ENCODE measurements around the gene CORO7.

Gene CORO7

DNA sequence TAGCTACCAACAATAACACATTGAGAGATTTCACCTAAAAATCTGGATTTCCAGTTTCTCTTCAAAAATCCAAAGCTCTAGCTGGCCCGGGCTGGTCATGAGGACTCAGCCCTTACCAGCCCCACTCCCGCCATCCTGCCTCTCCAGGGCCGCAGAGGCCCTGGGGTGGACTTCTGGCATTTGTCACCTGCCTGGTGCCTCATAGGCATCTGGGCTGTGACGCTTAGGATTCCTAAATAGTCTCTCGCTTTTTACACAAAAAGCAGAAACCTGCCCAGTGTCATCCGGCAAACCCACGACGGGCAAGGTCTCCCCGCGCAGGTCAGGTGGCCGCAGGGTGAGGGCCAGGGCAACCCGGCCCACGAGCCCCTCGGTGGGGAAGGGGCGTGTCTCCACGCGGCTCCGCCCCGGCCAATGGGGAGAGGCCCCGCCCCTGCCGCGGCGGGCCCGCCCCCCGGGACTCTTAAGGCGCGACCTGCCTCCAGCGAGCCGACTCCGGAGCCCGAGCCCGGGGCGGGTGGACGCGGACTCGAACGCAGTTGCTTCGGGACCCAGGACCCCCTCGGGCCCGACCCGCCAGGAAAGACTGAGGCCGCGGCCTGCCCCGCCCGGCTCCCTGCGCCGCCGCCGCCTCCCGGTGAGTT is 44.9 kb downstream of the CORO7 start, which contains the start of gene VASN:
TSS of gene VASN (plus strand) at position 492 of the 644 bp plus-strand sequence. CDS start 9,030 bp downstream, outside the sequence.
- DNase-seq (ENCODE audit: insufficient read length, low spot score) = peak; percentile 83
- no peak for FAIRE-seq

DNA sequence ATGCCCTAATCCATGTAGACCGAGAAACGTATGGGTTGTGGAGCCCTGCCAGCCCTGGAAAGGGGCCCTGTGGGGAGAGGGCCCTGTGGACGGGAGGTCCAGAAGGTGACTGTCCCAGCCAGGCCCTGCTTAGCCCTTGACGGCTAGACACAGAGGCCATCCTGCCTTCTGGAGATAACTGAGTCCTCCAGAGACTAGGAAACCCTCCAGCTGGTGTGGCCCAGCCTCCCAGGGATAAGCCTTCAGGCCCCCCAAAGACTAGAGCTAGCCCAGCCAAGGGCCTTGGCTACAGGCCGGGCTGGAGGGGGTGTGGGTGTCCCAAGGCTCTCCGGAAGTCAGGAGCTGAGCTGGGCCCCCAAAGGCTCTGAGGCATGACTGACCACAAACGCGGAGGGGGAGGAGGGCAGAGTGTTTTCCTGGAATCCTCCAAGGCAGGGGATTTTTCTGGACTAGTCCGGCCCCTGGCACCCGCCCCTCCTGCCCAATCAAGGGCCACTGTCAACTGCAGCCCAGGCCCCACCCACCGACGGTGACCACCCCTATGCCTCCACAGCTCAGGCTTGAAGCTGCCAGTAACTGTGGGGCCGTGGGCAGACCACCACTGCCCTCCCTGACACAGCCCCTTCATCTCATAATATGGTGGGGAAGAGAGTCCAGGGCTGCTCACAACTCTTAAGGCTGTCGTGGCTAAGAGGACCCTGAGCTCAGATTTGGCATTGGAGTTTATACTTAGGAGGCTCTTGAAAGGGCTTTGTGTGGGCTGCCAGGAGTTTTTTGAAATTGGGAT is 45.6 kb downstream of the CORO7 start:
- FAIRE-seq (no peak), DNase-seq (ENCODE audit: insufficient read length, low spot score) (no peak)
- no peak for TF ChIP-seq POLR2A (IDR thresholded peaks at IDR 0.05; ENCODE audit: low read depth, low read length)

More for the DNA sequence above, 44.9 kb downstream of the CORO7 start, which contains the start of gene VASN:
- TF ChIP-seq POLR2A (IDR thresholded peaks at IDR 0.05; ENCODE audit: low read depth, low read length) = peak; percentile 99

- DNase-seq (ENCODE audit: insufficient read length, low spot score) (no peak), FAIRE-seq (no peak)
- TF ChIP-seq POLR2A (IDR thresholded peaks at IDR 0.05; ENCODE audit: low read depth, low read length) = no peak
These were observed 46.2 kb downstream of the CORO7 start for GRCh38 chr16:4370151-4370550.

DNA sequence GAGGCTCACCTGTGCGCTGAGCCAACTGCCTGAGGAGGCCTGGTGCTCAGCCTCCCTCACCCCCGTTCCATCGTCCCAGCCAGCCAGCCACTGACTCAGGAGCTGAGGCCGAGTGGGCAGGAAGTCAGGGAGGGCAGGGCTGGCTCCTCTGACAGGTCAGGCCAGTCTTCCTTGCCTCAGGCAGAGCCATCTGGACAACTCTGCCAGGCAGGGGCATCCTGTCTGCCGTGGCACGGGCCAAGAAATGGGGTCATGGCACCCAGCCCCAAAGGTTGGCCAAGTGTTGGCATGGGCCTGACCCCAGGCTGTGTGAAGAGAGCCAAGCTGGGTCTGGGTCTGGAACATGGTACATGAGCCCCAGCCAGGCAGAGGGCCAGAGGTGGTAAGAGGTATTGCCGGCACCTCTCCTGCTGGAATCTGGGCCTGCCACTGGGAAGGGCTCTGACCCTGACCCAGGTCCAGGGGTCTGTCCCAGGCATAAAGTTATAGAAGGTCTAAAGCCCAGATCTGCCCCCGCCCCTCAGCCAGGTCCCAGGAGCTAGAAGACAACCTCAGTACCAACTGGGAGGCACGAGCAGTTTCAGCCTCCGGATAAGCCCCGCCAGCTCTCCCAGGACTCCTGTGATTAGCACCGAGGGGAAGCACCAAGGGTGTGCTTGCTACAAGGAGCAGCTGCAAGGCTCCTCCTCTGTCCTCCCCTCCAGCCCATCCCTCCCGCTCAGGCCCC is 47.2 kb downstream of the CORO7 start:
- TF ChIP-seq POLR2A (IDR thresholded peaks at IDR 0.05; ENCODE audit: low read depth, low read length) = no peak
- FAIRE-seq (peak; percentile 81), DNase-seq (ENCODE audit: insufficient read length, low spot score) (peak; percentile 90)

GRCh38 chr16:4367393-4367856 is 49.0 kb downstream of the CORO7 start:
- no peak for TF ChIP-seq POLR2A (IDR thresholded peaks at IDR 0.05; ENCODE audit: low read depth, low read length)
- DNase-seq (ENCODE audit: insufficient read length, low spot score) (no peak), FAIRE-seq (no peak)

GRCh38 chr16:4366016-4366415 is 50.4 kb downstream of the CORO7 start:
- no peak for DNase-seq (ENCODE audit: insufficient read length, low spot score)
- no peak for TF ChIP-seq POLR2A (IDR thresholded peaks at IDR 0.05; ENCODE audit: low read depth, low read length)
- no peak for FAIRE-seq

DNA sequence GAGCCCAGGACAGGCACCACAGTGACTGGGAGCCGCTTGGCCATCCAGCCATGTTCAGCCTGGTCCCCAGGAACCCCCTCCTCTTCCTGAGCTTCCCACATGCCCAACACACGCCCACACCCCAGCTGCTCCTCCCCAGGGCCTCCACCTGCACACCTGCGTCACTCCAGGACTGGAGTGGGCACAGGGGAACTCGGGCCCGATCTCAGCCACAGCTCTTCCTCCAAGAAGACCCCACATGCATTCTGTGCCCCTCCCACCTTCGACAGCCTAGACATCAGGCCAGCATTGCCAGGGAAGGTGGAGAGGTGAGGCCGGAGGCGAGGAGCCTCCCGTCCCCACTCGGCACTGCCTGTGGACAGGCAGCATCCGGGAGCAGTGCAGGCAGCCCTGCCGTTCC is 50.8 kb downstream of the CORO7 start:
- DNase-seq (ENCODE audit: insufficient read length, low spot score) (no peak), FAIRE-seq (no peak)
- TF ChIP-seq POLR2A (IDR thresholded peaks at IDR 0.05; ENCODE audit: low read depth, low read length) = no peak

GRCh38 chr16:4365014-4365406 is 51.4 kb downstream of the CORO7 start:
- no peak for FAIRE-seq
- DNase-seq (ENCODE audit: insufficient read length, low spot score) = no peak
- TF ChIP-seq POLR2A (IDR thresholded peaks at IDR 0.05; ENCODE audit: low read depth, low read length) = no peak

- FAIRE-seq (no peak), DNase-seq (ENCODE audit: insufficient read length, low spot score) (no peak)
- TF ChIP-seq POLR2A (IDR thresholded peaks at IDR 0.05; ENCODE audit: low read depth, low read length) = no peak
These were observed 52.0 kb downstream of the CORO7 start for GRCh38 chr16:4364196-4365013.

DNA sequence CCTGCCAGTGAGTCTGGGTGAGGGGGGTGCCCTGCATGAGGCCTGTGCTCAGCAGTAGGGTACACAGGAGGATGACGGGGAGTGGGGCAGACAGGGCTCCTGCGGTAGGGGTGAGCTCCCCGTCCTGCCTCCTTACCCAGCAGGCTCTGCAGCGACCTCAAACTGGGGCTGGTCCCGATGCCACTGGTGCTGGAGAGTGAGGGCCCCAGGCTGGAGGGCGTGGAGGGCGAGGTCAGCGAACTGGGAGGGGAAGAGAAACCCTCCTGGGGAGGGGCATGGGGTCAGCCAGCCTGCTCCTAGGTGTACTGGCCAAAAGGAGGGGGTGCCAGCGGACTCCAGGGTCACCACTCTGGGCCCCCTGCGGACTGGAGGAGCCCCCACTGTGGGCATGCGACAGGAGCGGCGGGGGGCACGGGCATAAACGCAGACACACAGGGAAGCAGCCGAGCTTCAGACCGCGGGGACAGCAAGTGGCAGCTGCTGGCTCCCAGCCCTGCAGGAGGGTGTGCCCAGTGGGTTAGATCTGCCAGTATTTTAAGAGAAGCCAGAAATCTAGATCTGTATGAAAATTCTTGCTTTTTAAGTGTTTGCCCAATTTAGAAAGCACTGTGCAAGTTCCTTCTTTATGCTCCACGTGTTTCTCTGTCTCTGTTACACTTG is 53.8 kb downstream of the CORO7 start:
- no peak for TF ChIP-seq POLR2A (IDR thresholded peaks at IDR 0.05; ENCODE audit: low read depth, low read length)
- FAIRE-seq (no peak), DNase-seq (ENCODE audit: insufficient read length, low spot score) (no peak)

- FAIRE-seq (no peak), DNase-seq (ENCODE audit: insufficient read length, low spot score) (no peak)
- TF ChIP-seq POLR2A (IDR thresholded peaks at IDR 0.05; ENCODE audit: low read depth, low read length) = no peak
These were observed 54.5 kb downstream of the CORO7 start for GRCh38 chr16:4361944-4362311.

DNA sequence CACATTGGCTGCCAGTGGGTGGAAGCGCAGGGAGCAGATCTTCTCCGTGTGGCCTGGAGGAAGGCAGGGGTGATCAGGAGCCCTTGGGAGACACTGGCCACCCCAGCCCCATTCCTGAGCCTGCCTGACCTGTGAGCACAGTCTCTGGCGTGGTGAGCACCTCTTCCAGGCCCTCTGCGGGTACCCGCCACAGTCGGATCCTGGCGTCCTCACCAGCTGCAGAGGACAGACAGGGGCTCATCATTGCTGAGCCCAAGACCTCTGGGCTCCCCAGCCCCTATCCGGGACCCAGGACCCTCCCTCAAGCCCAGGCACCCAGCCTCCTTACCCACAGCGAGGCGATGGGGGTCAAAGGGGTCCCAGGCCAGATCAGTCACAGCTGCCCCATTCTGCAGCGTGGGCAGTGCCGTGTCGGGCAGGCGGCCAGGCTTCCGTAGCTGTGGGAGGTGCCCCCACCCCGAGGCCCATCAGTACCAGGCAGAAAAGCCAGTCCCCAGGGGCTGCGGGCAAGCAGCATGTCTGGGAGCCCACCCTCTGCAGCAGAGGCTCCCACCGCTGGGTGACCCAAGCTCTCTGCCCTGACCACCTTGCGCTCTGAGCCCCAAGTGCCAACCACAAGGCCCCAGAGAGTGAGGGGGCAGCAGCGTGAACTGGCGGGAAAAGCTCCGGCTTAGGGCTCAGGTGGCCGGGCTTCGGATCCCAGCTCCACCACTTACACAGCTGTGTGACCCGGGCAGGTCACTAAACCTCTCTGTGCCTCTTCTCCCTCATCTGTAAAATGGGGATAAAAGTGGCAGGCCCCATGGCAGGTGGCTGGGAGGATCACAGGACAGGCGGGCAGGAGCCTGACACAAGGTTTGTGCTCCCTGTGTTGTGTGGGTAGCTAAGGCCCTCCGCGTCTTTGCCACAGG is 55.1 kb downstream of the CORO7 start:
- DNase-seq (ENCODE audit: insufficient read length, low spot score) (no peak), FAIRE-seq (no peak)
- TF ChIP-seq POLR2A (IDR thresholded peaks at IDR 0.05; ENCODE audit: low read depth, low read length) = no peak

All from H54 (cell line).